Gastroesophageal sphincter (tissue), 4 donors: Measurements from ENCODE around the gene TFAP2D. TPM values are rescaled to one million over a fixed set of nuclear protein-coding genes. Genes with fewer than 3 reads are reported as not detected.

Source experiments
- ATAC-seq: fragments of 150-250 bp; one replicate; pipeline ENCODE4 v1.9.1; 2016; ENCODE audit warnings: mild to moderate bottlenecking, moderate library complexity
- H3K27ac ChIP-seq, 4 donors: fragments of 200-600 bp; sonication (generic) in 3 of 4; 1 replicate in 3 of 4; 2 replicates in 1 of 4; pipeline ENCODE4 v1.5.1; 2016 to 2019
- H3K27me3 ChIP-seq: fragments of 200-600 bp; sonication (generic); one replicate; pipeline ENCODE4 v1.5.1; 2019
- H3K36me3 ChIP-seq, 2 donors: fragments of 200-600 bp; sonication (generic); one replicate each; pipeline ENCODE4 v1.5.1; 2019; ENCODE audit warnings: control low read depth in 1 of 2
- H3K4me1 ChIP-seq, 3 donors: fragments of 200-600 bp; sonication (generic); 1 replicate in 2 of 3; 2 replicates in 1 of 3; pipeline ENCODE4 v1.5.1; 2016 to 2019; ENCODE audit warnings: control low read depth in 2 of 3
- H3K4me3 ChIP-seq, 2 donors: fragments of 200-600 bp; sonication (generic); one replicate each; pipeline ENCODE4 v1.5.1; 2019; ENCODE audit warnings: mild to moderate bottlenecking in 1 of 2, moderate library complexity in 1 of 2
- H3K9me3 ChIP-seq, 3 donors: fragments of 200-600 bp; sonication (generic); one replicate each; pipeline ENCODE4 v1.5.1; 2017 to 2019; ENCODE audit warnings: control low read depth in 2 of 3
- EP300 ChIP-seq: sonication (generic); formaldehyde crosslinking; IDR thresholded peaks from one replicate; pipeline ENCODE4 v1.6.1; 2017; ENCODE audit warnings: antibody characterized with exemption, mild to moderate bottlenecking
- POLR2A ChIP-seq, 2 donors: fragments of 450-650 bp; IDR thresholded peaks; one replicate each; pipeline ENCODE4 v1.6.1; 2017; ENCODE audit warnings: antibody characterized with exemption in 2 of 2, mild to moderate bottlenecking in 2 of 2, moderate library complexity in 1 of 2
- POLR2AphosphoS5 ChIP-seq: sonication (generic); formaldehyde crosslinking; IDR thresholded peaks from one replicate; pipeline ENCODE4 v1.6.1; 2017; ENCODE audit warnings: antibody characterized with exemption
- WGBS, 2 donors: methylation state at CpG; one replicate each; pipeline ENCODE4 v1.1.5; 2018; ENCODE audit warnings: low coverage in 1 of 2; 5-methylcytosine and 5-hydroxymethylcytosine counted together
- total RNA-seq, 4 donors: library from RNA; depleted of rRNA; stranded (reverse); fragments of >200 nt; gene quantifications; one replicate each; pipeline ENCODE4 v1.1.0, GENCODE V29; 2016
- TF ChIP-seq, protein P1 (sequence below), 4 experiments: fragments of 200-600 bp in 2 of 4; fragments of 450-650 bp in 2 of 4; sonication (generic) in 1 of 4; IDR thresholded peaks; one replicate each; pipeline ENCODE4 v1.5.1; 2017 to 2019; ENCODE audit warnings: antibody characterized with exemption in 4 of 4, mild to moderate bottlenecking in 2 of 4, moderate library complexity in 2 of 4

Gene TFAP2D
- total RNA-seq, 4 donors from 2014 or later, result not detected

DNA sequence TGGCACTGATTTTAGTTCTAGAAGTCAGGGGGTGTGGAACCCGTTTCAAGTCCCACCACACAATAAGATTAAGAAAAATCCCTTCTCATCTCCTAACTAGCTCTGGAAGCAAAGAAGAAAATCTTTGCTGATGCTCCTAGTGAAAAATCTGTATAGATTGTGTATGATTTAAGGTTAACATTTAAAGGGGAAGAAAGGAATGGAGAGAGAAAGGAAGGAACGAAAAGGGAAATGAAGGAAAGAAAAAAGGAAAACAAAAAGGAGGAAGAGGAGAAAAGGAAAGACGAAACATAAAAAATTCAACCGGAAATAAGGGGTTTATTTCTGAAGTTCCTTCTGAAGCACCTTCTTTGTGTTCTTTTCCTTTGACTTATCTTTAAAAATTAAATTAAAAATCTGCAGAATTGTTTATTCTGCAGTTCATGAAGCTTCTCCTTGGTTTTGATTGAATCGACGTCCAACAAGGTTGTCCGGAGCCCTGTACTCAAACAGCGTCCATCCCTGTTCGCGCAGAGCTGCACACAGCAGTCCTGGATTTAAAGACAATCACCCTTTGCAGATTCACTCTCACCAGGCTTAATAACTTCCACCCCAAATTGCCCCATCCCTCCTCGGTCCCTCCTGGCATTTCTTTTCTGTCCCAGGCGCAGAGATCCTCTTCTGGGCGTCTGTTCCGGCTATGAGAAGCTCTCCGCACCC lies 103.8 kb downstream of the TFAP2D start:
- Histone ChIP-seq H3K27me3 (peaks cover 91% of the 10 kb centered on the region), H3K36me3 (no peaks in the 10 kb centered on the region), H3K4me1 (peaks cover 0 to 28% (median 10%) of the 10 kb centered on the region in 3 donors), H3K27ac (no peak overlapping the region), H3K9me3 (no peaks in the 10 kb centered on the region), H3K4me3 (no peak overlapping the region)
- TF ChIP-seq POLR2AphosphoS5, result no peak
- TF ChIP-seq EP300, result no peak
- TF ChIP-seq, protein P1, sequence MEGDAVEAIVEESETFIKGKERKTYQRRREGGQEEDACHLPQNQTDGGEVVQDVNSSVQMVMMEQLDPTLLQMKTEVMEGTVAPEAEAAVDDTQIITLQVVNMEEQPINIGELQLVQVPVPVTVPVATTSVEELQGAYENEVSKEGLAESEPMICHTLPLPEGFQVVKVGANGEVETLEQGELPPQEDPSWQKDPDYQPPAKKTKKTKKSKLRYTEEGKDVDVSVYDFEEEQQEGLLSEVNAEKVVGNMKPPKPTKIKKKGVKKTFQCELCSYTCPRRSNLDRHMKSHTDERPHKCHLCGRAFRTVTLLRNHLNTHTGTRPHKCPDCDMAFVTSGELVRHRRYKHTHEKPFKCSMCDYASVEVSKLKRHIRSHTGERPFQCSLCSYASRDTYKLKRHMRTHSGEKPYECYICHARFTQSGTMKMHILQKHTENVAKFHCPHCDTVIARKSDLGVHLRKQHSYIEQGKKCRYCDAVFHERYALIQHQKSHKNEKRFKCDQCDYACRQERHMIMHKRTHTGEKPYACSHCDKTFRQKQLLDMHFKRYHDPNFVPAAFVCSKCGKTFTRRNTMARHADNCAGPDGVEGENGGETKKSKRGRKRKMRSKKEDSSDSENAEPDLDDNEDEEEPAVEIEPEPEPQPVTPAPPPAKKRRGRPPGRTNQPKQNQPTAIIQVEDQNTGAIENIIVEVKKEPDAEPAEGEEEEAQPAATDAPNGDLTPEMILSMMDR (IDR thresholded peaks at IDR 0.05), result no peak
- TF ChIP-seq POLR2A (IDR thresholded peaks at IDR 0.05), result no peak
- 19 to 21% methylated on average over 10 to 14 of the region's 15 CpGs for WGBS, 2 donors
- ATAC-seq, result no peak

DNA sequence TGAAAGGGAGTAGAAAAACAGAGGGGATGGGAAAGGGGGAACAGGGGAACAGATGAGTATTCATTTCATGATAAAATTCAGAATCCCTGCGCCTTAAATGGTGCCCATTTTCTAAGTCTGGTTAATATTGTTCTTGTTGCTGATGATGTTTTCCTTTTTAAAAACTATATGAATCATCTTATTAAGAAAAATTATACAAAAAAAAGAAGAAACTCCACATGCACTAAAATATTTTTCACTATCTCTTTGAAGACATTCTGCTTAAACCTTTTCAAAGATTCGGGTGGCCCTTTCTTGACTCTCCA lies 104.3 kb downstream of the TFAP2D start:
- ATAC-seq, result no peak
- peaks cover 0 to 28% (median 10%) of the 10 kb centered on the region in 3 donors for H3K4me1 ChIP-seq
- WGBS, 2 donors, result 21 to 44% methylated on average over 2 of the region's 2 CpGs
- TF ChIP-seq, protein P1 (IDR thresholded peaks at IDR 0.05), result no peak
- TF ChIP-seq EP300, result no peak
- no peak for TF ChIP-seq POLR2A (IDR thresholded peaks at IDR 0.05)
- no peak for TF ChIP-seq POLR2AphosphoS5
- no peaks in the 10 kb centered on the region for H3K9me3 ChIP-seq
- H3K27me3 ChIP-seq, result peaks cover 96% of the 10 kb centered on the region
- no peak overlapping the region for H3K27ac ChIP-seq
- H3K36me3 ChIP-seq, result no peaks in the 10 kb centered on the region
- H3K4me3 ChIP-seq, result no peak overlapping the region

DNA sequence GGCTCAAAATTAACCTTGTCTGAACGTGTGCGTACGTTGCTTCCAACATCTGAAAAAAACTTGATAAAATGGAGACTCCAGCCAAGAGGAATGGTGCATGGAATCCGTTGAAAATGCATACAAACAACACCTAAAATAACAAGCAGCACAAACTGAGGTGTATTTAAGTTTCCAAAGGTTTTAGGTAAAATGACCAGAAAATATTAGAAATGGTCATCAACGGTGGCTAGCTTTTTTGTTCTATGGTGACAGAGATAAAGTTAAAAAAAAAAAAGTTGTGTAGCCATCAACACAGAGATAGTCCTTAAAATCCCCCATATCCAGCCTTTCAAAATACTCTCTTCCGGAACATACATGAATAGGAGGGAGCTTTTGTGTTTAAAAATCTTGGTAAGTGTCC lies 104.7 kb downstream of the TFAP2D start:
- ATAC-seq, result no peak
- 11 to 17% methylated on average over 6 of the region's 6 CpGs for WGBS, 2 donors
- no peak for TF ChIP-seq POLR2AphosphoS5
- TF ChIP-seq POLR2A (IDR thresholded peaks at IDR 0.05), result no peak
- TF ChIP-seq, protein P1 (IDR thresholded peaks at IDR 0.05), result no peak
- TF ChIP-seq EP300, result no peak
- no peak overlapping the region for H3K27ac ChIP-seq
- H3K9me3 ChIP-seq, result no peaks in the 10 kb centered on the region
- no peak overlapping the region for H3K4me3 ChIP-seq
- peaks cover 0 to 28% (median 10%) of the 10 kb centered on the region in 3 donors for H3K4me1 ChIP-seq
- H3K36me3 ChIP-seq, result no peaks in the 10 kb centered on the region
- peaks cover 96% of the 10 kb centered on the region for H3K27me3 ChIP-seq

DNA sequence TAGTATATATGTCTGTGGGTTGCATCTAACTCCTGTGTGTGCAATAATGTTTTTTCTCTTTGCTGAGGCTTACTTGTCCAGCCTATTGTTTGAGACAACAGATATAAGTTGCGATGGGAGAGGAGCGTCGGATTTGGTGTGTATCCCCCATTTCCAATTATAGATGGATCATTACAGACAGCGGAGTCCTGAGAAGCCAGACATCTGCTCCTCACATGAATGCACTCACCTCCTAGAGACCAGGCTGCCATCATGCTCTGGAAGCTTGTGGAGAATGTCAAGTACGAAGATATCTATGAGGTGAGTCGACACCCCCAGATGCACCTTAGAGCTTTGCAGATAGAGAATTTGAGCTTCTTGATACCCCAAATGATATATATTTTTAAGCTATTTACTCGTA lies 105.3 kb downstream of the TFAP2D start, which contains the start of gene TFAP2B:
TFAP2B (plus strand) TSS at position 199 of the 400 bp plus-strand sequence; CDS start at position 220, 21 bp downstream.
- TF ChIP-seq EP300 (no peak), POLR2A (IDR thresholded peaks at IDR 0.05) (no peak), POLR2AphosphoS5 (no peak)
- TF ChIP-seq, protein P1 (IDR thresholded peaks at IDR 0.05), result no peak
- Histone ChIP-seq H3K9me3 (no peaks in the 10 kb centered on the region), H3K27me3 (peaks cover 96% of the 10 kb centered on the region), H3K27ac (no peak within 1 kb of the TSS), H3K36me3 (no peaks in the 10 kb centered on the region), H3K4me1 (peaks cover 0 to 28% (median 10%) of the 10 kb centered on the region in 3 donors), H3K4me3 (peak within 1 kb of the TSS in 1 of 2 donors; percentile 35)
- WGBS, 2 donors, result 24 to 29% methylated on average over 6 to 7 of the region's 7 CpGs
- ATAC-seq, result no peak

DNA sequence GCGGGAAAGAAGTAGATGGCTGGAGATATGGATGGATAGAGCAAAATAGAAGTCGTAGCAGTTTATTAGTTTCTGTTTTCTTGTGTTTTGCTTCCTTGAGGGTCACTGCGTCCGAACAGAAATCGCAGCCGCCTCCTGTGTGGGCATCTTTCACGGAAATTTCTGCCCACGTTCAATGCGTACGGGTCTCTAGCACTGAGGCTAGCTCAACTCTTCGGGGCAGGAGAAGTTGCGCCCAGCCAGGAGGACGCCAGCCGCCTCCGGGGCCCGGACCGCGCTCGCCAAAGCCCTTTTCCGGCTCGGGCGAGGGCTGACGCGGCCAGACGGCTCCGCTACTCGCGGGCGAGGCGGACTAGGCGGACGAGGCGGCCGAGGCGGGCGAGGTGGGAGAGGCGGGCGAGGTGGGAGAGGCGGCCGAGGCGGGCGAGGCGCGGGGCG lies 106.2 kb downstream of the TFAP2D start:
- Histone ChIP-seq H3K9me3 (no peaks in the 10 kb centered on the region), H3K36me3 (no peaks in the 10 kb centered on the region), H3K27me3 (peaks cover 96% of the 10 kb centered on the region), H3K27ac (no peak overlapping the region), H3K4me3 (peak overlapping the region in 1 of 2 donors; percentile 35), H3K4me1 (peaks cover 0 to 28% (median 10%) of the 10 kb centered on the region in 3 donors)
- WGBS, 2 donors, result 4 to 16% methylated on average over 6 to 9 of the region's 45 CpGs
- no peak for TF ChIP-seq POLR2A (IDR thresholded peaks at IDR 0.05)
- no peak for TF ChIP-seq POLR2AphosphoS5
- TF ChIP-seq EP300, result no peak
- TF ChIP-seq, protein P1 (IDR thresholded peaks at IDR 0.05), result no peak
- ATAC-seq, result no peak
